ENCODE results near the gene RALGDS.
"Not testable (repeated sequence)": the region's sequence is repeated elsewhere in the genome, so short reads cannot be mapped to it uniquely, and the experiment has no call there.

DNA sequence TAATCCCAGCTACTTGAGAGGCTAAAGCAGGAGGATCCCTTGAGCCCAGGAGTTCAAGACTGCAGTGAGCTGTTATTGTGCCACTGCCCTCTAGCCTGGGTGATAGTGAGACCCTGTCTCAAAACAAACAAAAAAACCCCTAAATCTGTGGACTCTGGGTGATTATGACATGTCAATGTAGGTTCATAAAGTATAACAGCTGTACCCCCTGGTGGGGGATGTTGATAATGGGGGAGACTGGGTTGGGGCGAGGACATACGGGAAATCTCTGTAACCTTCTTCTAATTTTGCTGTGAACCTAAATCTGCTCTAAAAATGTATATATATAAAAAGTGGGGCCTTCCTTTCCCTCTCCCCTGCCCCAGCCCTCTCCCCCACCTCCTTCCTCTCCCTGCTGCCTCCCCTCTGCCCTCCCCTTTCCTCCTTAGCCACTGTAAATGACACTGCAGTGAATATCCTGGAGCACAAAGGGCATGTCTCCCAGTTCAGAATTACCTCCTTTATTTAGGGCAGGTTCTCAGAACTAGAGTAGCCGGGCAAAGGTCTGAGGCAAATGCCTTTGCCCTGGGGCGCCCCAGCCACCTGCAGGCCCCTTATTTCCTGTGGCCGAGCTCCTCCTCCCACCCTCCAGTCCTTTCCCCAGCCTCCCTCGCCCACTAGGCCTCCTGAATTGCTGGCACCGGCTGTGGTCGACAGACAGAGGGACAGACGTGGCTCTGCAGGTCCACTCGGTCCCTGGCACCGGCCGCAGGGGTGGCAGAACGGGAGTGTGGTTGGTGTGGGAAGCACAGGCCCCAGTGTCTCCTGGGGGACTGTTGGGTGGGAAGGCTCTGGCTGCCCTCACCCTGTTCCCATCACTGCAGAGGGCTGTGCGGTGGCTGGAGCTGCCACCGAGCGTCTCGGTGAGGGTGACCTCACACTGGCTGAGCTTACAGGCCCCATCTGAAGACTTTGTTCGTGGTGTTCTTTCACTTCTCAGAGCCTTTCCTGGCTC, 40.0 kb downstream of the RALGDS start:
- TF ChIP-seq, protein P1, sequence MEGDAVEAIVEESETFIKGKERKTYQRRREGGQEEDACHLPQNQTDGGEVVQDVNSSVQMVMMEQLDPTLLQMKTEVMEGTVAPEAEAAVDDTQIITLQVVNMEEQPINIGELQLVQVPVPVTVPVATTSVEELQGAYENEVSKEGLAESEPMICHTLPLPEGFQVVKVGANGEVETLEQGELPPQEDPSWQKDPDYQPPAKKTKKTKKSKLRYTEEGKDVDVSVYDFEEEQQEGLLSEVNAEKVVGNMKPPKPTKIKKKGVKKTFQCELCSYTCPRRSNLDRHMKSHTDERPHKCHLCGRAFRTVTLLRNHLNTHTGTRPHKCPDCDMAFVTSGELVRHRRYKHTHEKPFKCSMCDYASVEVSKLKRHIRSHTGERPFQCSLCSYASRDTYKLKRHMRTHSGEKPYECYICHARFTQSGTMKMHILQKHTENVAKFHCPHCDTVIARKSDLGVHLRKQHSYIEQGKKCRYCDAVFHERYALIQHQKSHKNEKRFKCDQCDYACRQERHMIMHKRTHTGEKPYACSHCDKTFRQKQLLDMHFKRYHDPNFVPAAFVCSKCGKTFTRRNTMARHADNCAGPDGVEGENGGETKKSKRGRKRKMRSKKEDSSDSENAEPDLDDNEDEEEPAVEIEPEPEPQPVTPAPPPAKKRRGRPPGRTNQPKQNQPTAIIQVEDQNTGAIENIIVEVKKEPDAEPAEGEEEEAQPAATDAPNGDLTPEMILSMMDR (IDR thresholded peaks at IDR 0.05), result not testable (repeated sequence)
- not testable (repeated sequence) for TF ChIP-seq SIN3A (IDR thresholded peaks at IDR 0.05; ENCODE audit: borderline replicate concordance, insufficient read depth, low read depth, low read length); POLR2AphosphoS5 (IDR thresholded peaks at IDR 0.05; ENCODE audit: low read depth, low read length)
- TF ChIP-seq, protein P2, sequence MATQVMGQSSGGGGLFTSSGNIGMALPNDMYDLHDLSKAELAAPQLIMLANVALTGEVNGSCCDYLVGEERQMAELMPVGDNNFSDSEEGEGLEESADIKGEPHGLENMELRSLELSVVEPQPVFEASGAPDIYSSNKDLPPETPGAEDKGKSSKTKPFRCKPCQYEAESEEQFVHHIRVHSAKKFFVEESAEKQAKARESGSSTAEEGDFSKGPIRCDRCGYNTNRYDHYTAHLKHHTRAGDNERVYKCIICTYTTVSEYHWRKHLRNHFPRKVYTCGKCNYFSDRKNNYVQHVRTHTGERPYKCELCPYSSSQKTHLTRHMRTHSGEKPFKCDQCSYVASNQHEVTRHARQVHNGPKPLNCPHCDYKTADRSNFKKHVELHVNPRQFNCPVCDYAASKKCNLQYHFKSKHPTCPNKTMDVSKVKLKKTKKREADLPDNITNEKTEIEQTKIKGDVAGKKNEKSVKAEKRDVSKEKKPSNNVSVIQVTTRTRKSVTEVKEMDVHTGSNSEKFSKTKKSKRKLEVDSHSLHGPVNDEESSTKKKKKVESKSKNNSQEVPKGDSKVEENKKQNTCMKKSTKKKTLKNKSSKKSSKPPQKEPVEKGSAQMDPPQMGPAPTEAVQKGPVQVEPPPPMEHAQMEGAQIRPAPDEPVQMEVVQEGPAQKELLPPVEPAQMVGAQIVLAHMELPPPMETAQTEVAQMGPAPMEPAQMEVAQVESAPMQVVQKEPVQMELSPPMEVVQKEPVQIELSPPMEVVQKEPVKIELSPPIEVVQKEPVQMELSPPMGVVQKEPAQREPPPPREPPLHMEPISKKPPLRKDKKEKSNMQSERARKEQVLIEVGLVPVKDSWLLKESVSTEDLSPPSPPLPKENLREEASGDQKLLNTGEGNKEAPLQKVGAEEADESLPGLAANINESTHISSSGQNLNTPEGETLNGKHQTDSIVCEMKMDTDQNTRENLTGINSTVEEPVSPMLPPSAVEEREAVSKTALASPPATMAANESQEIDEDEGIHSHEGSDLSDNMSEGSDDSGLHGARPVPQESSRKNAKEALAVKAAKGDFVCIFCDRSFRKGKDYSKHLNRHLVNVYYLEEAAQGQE (IDR thresholded peaks at IDR 0.05; ENCODE audit: insufficient read depth in 1 of 2, low read depth in 2 of 2, low read length in 1 of 2), result not testable (repeated sequence)
